Muscle of arm (tissue), 12 donors: ENCODE results near the gene EPHB6. TPM values are rescaled to one million over a fixed set of nuclear protein-coding genes. Genes with fewer than 3 reads are reported as not detected.

Source experiments
- DNase-seq: peaks from one replicate; pipeline ENCODE4 v3.0.0-alpha.2; 2013
- polyA plus RNA-seq, 12 donors: library from polyadenylated mRNA; unstranded; fragments of 120-200 nt; gene quantifications; one replicate each; pipeline ENCODE4 v1.2.1, GENCODE V29; 2013; ENCODE audit not compliant: insufficient read length in 12 of 12

The EPHB6 gene
- polyA plus RNA-seq, 12 donors, result 2.1 to 34.3 (median 5.1) TPM; not detected in 1

- no peak for DNase-seq
Observed at GRCh38 chr7:142896151-142896550, 41.3 kb downstream of the EPHB6 start.

GRCh38 chr7:142896741-142897379 lies 42.0 kb downstream of the EPHB6 start:
- DNase-seq, result no peak

- no peak for DNase-seq
Observed at GRCh38 chr7:142897691-142898090, 42.8 kb downstream of the EPHB6 start.

- no peak for DNase-seq
Observed at GRCh38 chr7:142898377-142899170, 43.7 kb downstream of the EPHB6 start.

- no peak for DNase-seq
Observed at GRCh38 chr7:142899661-142900060, 44.8 kb downstream of the EPHB6 start.

- DNase-seq, result no peak
Observed at GRCh38 chr7:142901426-142902259, 46.8 kb downstream of the EPHB6 start.

GRCh38 chr7:142904128-142904527 lies 49.3 kb downstream of the EPHB6 start:
- no peak for DNase-seq

- DNase-seq, result no peak
Observed at GRCh38 chr7:142905759-142906158, 50.9 kb downstream of the EPHB6 start.

GRCh38 chr7:142906643-142907042 lies 51.8 kb downstream of the EPHB6 start:
- DNase-seq, result no peak

GRCh38 chr7:142908290-142908689 lies 53.4 kb downstream of the EPHB6 start:
- DNase-seq, result no peak

GRCh38 chr7:142908921-142909890 lies 54.3 kb downstream of the EPHB6 start:
- no peak for DNase-seq

- DNase-seq, result no peak
Observed at GRCh38 chr7:142910031-142910433, 55.2 kb downstream of the EPHB6 start.

- no peak for DNase-seq
Observed at GRCh38 chr7:142910481-142910880, 55.6 kb downstream of the EPHB6 start.

- DNase-seq, result no peak
Observed at GRCh38 chr7:142913051-142913450, 58.2 kb downstream of the EPHB6 start.

- DNase-seq, result no peak
Observed at GRCh38 chr7:142913566-142913965, 58.7 kb downstream of the EPHB6 start.

GRCh38 chr7:142914121-142914520 lies 59.2 kb downstream of the EPHB6 start:
- no peak for DNase-seq

- DNase-seq, result no peak
Observed at GRCh38 chr7:142915315-142915714, 60.4 kb downstream of the EPHB6 start.

- DNase-seq, result no peak
Observed at GRCh38 chr7:142916508-142916907, 61.6 kb downstream of the EPHB6 start.

- no peak for DNase-seq
Observed at GRCh38 chr7:142917447-142917846, 62.6 kb downstream of the EPHB6 start.

- DNase-seq, result no peak
Observed at GRCh38 chr7:142918901-142919300, 64.0 kb downstream of the EPHB6 start.

- no peak for DNase-seq
Observed at GRCh38 chr7:142919656-142920055, 64.8 kb downstream of the EPHB6 start.
